ENCODE results near the gene ENTR1.

- TF ChIP-seq, protein P1, sequence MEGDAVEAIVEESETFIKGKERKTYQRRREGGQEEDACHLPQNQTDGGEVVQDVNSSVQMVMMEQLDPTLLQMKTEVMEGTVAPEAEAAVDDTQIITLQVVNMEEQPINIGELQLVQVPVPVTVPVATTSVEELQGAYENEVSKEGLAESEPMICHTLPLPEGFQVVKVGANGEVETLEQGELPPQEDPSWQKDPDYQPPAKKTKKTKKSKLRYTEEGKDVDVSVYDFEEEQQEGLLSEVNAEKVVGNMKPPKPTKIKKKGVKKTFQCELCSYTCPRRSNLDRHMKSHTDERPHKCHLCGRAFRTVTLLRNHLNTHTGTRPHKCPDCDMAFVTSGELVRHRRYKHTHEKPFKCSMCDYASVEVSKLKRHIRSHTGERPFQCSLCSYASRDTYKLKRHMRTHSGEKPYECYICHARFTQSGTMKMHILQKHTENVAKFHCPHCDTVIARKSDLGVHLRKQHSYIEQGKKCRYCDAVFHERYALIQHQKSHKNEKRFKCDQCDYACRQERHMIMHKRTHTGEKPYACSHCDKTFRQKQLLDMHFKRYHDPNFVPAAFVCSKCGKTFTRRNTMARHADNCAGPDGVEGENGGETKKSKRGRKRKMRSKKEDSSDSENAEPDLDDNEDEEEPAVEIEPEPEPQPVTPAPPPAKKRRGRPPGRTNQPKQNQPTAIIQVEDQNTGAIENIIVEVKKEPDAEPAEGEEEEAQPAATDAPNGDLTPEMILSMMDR (IDR thresholded peaks at IDR 0.05): no peak
- TF ChIP-seq POLR2A (IDR thresholded peaks at IDR 0.05): no peak
Measured at GRCh38 chr9:136422876-136423275, 12.5 kb upstream of the ENTR1 start.
